AG09319 (cell line): ENCODE measurements around the gene BABAM1.

Source experiments
- DNase-seq: peaks from one replicate; pipeline ENCODE4 v3.0.0-alpha.2; 2010; ENCODE audit warnings: low read depth; ENCODE audit errors: extremely low read depth
- TF ChIP-seq, protein P1 (sequence below): IDR thresholded peaks from 2 replicates; pipeline ENCODE4 v1.5.1; 2011; ENCODE audit warnings: low read depth, mild to moderate bottlenecking, inconsistent platforms, low read length, moderate library complexity

BABAM1 gene

DNA sequence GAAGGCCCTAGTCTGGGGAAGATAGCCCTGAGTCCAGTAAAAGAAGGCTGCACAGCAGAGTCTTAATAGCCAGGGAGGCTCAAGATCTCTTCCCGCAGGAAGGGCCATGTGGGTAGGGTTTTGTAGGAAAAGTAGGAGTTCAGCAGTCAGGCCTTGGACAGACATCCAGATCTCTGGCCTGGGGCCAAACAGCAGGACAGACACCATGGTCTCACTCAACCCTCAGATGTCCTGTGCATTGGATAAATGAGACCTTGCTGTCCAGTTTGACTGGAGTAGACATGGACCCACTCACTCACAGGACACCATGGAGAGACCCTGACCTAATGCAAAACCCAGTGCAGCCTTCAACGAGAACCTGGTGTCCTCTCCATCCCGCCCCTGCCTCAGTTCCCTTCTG, 37.4 kb upstream of the BABAM1 start:
- TF ChIP-seq, protein P1, sequence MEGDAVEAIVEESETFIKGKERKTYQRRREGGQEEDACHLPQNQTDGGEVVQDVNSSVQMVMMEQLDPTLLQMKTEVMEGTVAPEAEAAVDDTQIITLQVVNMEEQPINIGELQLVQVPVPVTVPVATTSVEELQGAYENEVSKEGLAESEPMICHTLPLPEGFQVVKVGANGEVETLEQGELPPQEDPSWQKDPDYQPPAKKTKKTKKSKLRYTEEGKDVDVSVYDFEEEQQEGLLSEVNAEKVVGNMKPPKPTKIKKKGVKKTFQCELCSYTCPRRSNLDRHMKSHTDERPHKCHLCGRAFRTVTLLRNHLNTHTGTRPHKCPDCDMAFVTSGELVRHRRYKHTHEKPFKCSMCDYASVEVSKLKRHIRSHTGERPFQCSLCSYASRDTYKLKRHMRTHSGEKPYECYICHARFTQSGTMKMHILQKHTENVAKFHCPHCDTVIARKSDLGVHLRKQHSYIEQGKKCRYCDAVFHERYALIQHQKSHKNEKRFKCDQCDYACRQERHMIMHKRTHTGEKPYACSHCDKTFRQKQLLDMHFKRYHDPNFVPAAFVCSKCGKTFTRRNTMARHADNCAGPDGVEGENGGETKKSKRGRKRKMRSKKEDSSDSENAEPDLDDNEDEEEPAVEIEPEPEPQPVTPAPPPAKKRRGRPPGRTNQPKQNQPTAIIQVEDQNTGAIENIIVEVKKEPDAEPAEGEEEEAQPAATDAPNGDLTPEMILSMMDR: no peak
- DNase-seq: no peak

- DNase-seq: no peak
- TF ChIP-seq, protein P1: no peak
Measured at GRCh38 chr19:17232258-17232657, 35.0 kb upstream of the BABAM1 start.

DNA sequence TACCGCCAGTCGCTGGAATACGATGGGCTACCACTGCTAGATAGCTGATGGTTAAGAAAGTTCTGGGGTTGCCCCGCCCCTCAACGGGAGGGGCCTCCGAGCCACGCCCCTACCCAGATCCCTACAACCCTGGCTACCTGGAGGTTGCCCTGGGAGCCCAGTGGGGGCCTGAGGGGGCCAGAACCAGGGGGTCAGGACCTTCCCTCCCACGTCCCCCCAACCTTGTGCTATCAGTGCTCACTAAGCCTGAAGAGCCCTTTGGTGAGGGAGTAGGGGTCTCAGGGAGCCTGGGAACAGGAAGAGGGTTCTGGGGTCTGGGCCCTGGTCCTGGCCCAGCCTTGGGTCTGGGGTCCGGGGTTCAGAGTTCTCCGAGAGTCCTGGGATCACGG, 32.3 kb upstream of the BABAM1 start:
- TF ChIP-seq, protein P1: no peak
- no peak for DNase-seq

DNA sequence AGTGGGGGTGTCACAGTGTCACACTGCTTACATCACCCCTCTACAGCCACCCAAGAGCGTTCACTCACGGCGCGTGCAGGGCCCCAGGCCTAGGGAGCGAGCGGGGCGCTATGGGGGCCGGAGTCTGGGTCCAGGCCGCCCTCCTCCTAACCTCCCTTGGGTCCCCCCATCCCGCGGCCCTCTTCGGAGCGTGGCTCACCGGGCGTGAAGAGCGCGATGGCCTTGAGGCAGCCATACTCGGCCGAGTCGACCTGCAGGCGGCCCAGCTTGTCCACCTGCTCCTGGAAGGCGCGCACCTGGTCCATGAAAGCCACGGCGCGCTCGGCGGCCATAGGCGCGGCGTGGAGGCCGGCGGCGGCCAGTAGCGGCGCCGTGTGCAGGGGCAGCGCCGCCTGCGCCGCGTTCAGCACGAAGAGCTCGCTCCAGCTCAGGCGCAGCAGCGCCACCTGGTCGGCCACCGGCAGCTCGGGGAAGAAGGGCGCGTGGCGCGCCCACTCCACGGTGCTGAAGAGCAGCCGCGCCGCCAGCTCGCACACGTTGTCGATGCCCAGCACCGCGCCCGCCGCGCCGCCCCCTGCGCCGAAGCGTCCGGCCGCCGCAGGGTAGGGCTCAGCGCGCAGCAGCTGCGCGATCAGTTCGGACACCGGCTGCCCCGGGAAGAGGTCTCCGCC, 31.8 kb upstream of the BABAM1 start:
- TF ChIP-seq, protein P1: peak; percentile 42
- no peak for DNase-seq

DNA sequence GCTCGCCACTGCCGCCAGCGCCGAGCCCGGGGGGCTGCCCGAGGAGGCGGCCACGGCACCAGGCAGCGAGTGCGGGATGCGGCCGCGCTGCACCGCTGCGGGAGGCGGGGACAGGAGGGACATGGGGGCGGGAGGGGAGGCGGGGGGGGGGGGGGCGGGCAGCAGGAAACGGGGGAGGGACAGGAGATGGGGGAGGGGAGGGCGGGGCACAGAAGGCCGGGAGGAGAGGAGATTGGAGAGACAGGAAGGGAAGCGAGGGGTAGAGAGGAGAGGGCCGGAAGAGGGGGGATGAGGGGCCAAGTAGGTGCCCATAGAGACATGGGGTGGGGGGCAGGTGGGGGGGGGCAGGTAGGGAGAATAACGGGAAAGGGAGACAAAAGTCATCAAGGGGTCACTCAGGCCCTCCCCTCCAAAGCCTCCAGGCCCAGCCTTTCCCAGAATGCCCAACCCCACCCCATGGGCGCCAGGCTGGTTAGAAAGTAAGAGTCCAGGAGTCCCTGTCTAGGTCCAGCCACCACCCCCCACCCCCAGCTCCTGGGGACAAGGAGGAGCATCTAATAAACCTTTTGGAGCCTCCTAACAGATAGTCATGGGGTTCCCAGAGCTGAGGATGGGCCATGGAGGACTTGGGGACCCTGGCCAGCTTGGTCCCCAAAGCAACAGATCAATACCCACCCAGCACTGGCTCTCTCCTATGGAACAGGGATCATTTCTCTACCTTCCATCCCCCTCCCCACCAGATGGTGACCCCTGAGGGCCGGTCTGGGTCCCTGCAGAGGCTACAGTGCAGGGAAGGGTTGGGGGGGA, 31.1 kb upstream of the BABAM1 start:
- TF ChIP-seq, protein P1: no peak
- no peak for DNase-seq

DNA sequence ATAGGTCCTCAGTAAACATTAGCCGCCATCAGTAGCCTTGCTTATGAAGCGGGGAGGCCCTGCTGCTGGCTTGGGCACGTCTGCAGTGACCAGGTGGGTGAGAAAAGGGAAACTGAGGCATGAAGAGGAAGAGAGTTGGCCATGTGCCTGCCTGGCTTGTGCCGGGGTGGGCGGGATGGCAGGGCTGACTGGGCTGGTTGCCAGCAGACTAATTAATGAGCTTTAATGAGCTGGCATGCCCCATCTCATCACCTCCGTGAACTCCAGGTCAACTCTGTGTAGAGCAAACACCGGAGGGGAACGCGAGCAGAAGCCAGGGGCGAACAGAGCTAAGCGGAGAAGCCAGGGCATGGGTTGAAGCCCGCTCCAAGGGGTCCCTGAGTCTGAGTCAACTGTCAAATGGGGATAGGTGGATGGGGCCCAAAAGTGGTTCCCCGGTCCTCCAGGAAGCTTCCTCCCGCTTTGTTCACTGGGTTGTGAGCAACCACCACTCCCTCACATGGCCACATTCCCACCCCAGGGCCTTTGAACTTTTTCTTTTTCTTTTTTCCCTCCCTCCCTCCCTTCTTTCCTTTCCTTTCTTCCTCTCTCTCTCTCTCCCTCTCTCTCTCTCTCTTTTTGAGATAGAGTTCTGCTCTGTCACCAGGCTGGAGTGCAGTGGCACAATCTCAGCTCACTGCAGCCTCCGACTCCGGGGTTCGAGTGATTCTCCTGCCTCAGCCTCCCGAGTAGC, 30.3 kb upstream of the BABAM1 start:
- TF ChIP-seq, protein P1: no peak
- no peak for DNase-seq
